HG03139 (cell line): ENCODE measurements around the gene ASIC4.

Experiments used
- ATAC-seq: cut with Tn5 transposase; IDR thresholded peaks from one replicate; pipeline ENCODE4 v1.9.1; 2021; ENCODE audit not compliant: unreplicated experiment

Gene ASIC4

GRCh38 chr2:219478916-219479315, 35.4 kb upstream of the ASIC4 start:
- no peak for ATAC-seq

DNA sequence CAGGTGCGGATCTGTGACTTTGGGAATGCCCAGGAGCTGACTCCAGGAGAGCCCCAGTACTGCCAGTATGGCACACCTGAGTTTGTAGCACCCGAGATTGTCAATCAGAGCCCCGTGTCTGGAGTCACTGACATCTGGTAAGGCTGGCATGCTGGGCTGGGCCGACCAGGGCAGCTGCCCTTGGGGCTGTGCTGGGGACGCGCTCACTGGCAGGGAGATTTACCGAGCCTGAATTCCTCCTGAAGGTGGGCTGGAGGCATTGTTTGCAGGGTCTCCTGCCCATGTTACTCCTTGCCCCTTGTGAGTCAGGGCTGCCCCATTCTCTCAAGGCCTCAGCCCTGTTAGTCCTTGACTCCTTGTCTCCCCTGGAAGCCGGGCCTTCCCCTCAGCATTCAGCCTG, 34.3 kb upstream of the ASIC4 start:
- ATAC-seq: no peak

GRCh38 chr2:219482674-219483405, 31.4 kb upstream of the ASIC4 start:
- ATAC-seq: no peak

DNA sequence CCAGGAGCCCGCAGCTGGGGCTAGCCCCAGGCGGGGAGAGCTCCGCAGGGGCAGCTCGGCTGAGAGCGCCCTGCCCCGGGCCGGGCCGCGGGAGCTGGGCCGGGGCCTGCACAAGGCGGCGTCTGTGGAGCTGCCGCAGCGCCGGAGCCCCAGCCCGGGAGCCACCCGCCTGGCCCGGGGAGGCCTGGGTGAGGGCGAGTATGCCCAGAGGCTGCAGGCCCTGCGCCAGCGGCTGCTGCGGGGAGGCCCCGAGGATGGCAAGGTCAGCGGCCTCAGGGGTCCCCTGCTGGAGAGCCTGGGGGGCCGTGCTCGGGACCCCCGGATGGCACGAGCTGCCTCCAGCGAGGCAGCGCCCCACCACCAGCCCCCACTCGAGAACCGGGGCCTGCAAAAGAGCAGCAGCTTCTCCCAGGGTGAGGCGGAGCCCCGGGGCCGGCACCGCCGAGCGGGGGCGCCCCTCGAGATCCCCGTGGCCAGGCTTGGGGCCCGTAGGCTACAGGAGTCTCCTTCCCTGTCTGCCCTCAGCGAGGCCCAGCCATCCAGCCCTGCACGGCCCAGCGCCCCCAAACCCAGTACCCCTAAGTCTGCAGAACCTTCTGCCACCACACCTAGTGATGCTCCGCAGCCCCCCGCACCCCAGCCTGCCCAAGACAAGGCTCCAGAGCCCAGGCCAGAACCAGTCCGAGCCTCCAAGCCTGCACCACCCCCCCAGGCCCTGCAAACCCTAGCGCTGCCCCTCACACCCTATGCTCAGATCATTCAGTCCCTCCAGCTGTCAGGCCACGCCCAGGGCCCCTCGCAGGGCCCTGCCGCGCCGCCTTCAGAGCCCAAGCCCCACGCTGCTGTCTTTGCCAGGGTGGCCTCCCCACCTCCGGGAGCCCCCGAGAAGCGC, 30.6 kb upstream of the ASIC4 start:
- ATAC-seq: no peak

GRCh38 chr2:219484343-219485200, 29.7 kb upstream of the ASIC4 start:
- no peak for ATAC-seq

DNA sequence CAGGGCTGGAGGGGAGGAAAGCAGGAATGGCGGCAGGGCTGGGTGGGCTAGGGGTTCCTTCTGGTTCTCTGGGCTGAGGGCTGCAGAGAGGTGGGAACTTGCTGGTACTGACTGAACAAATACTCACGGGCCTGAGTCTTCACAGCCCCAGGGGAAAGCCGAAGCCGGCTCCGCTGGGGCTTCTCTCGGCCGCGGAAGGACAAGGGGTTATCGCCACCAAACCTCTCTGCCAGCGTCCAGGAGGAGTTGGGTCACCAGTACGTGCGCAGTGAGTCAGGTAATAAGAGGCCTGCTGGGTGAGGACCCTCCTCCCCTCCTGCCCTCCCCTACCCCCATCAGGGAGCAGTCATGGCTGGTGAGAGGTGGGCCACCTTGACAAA, 29.1 kb upstream of the ASIC4 start:
- ATAC-seq: no peak

DNA sequence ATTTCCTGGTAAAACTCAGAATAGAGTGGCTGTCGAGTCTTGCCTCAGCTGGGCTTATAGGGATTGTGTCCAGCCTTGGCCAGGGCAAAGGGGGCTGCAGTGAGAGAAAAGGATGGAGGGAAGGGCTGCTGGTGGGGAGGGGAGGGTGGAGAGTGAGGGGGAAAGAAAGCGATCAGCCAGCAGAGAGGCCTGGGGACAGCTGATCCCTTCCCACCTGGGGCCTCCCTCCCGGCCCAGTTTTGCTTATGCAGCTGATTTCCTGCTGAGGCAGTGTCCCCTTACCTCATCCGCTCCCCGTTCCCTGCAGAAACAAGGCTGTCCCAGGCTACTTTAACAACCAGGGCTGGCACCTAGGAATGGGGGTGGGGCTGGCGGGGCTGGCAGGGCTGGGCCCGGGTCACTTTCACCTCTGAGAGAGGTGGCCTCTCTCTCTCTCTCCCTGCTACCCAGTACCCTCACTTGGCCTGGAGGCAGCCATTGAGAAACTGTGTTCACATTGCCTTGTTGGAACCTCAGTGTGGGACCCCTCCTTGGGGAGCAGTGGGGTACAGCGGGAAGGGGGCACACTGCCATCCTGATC, 27.8 kb upstream of the ASIC4 start:
- no peak for ATAC-seq

GRCh38 chr2:219488149-219488843, 26.0 kb upstream of the ASIC4 start:
- ATAC-seq: no peak

DNA sequence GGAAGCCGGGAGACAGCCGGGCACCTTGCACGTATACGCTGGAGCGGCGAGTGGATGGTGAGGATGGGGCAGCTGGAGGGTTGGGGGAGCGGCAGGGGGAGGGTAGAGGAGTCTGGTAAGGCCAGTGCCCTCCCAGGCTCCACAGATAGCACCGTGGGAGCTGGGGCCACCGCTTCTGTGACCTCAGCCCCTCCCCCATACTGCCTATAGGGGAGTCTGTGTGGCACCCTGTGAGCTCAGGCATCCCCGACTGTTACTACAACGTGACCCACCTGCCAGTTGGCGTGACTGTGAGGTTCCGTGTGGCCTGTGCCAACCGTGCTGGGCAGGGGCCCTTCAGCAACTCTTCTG, 25.5 kb upstream of the ASIC4 start:
- ATAC-seq: no peak

DNA sequence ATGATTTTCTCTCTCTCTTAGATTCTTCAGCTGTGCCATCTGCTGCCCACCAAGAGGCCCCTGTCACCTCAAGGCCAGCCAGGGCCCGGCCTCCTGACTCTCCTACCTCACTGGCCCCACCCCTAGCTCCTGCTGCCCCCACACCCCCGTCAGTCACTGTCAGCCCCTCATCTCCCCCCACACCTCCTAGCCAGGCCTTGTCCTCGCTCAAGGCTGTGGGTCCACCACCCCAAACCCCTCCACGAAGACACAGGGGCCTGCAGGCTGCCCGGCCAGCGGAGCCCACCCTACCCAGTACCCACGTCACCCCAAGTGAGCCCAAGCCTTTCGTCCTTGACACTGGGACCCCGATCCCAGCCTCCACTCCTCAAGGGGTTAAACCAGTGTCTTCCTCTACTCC, 25.0 kb upstream of the ASIC4 start:
- no peak for ATAC-seq

GRCh38 chr2:219490186-219490585, 24.1 kb upstream of the ASIC4 start:
- ATAC-seq: no peak

DNA sequence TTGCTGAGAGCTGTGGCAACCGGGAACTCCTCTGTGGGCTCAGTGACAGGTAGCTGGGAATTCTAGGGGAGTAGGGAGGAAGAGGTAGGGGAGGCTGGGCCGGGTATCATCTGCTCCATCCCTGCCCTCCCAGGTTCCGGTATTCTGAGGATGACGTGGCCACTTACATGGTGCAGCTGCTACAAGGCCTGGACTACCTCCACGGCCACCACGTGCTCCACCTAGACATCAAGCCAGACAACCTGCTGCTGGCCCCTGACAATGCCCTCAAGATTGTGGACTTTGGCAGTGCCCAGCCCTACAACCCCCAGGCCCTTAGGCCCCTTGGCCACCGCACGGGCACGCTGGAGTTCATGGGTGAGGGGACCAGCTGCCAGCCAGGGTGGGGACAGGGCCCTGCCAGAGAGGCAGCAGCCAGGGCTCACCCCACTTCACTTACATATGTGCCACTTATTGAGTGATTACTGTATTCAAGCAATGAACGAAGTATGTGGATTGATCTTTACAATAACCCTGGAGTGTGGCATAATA, 23.6 kb upstream of the ASIC4 start:
- ATAC-seq: no peak

- ATAC-seq: no peak
Measured at GRCh38 chr2:219491278-219491963, 22.9 kb upstream of the ASIC4 start.

GRCh38 chr2:219492575-219492974, 21.7 kb upstream of the ASIC4 start:
- ATAC-seq: no peak

DNA sequence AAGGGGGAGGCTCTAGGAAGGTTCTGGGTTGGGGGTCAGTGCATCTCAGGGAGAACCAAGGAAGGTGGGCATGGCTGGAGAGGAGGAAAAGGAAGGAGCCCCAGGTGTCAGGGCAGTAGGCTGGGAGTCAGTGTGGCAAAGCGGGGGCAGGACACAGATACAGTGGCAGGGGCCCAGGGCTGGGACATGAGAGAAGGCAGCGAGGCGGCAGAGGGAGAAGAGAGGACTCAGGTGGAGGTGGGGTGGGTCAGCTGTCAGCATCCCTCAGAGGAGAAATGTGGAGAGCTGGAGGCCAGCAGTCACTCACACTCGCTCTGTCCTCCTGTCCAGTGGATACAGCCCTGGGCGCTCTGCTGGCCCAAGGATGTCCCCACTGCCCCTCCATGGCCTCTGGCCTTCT, 21.2 kb upstream of the ASIC4 start:
- ATAC-seq: no peak

- ATAC-seq: no peak
Measured at GRCh38 chr2:219494952-219495530, 19.2 kb upstream of the ASIC4 start.

DNA sequence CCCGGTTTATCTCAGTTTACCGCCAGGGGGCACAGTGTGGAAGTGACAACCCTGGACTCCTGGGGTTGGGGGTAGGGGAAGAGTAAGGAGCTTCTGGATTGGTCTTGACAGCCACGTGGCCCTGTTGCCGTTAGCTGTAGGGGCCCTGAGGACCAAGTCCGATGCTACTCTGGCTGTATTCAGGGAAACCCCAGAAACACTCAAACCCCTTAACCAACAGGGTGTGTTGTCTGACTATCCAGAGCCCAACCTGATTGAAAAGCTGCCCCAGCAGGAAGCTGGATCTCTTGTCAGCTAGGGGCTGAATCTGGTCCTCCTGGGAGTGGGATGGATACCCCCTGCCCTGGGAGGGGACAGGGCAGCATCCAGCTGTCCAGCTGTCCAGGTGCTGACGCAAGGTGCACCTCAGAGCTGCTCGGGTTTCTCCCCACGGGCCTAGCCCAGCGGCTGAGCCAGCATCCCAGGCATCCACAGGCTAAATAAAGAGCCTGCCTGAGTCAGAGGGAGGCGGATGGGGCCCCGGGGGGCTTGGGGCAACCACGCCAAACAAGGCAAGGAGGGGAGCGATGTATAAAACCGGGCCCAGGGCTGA, 18.7 kb upstream of the ASIC4 start:
- no peak for ATAC-seq

- ATAC-seq: no peak
Measured at GRCh38 chr2:219496247-219496824, 17.9 kb upstream of the ASIC4 start.
